DND-41 (cell line): ENCODE results near the gene ANKRD13D.

Experiments used
- CTCF ChIP-seq: IDR thresholded peaks from 2 replicates; pipeline ENCODE4 v1.5.1; 2012; ENCODE audit warnings: borderline replicate concordance, low read length, moderate library complexity, mild to moderate bottlenecking; ENCODE audit not compliant: poor library complexity, severe bottlenecking; ENCODE audit errors: extremely low read depth
- EZH2 ChIP-seq: IDR thresholded peaks from 3 replicates; pipeline ENCODE4 v1.6.1; 2012; ENCODE audit warnings: borderline replicate concordance, low read depth, mild to moderate bottlenecking, moderate library complexity, low read length, inconsistent platforms; ENCODE audit not compliant: severe bottlenecking

GRCh38 chr11:67260406-67260805, 28.7 kb upstream of the ANKRD13D start:
- TF ChIP-seq CTCF (no peak), EZH2 (no peak)
